HL-60 (cell line): ENCODE data around the gene SIRPB1.

Source experiments
- GABPA ChIP-seq: IDR thresholded peaks from 2 replicates; pipeline ENCODE4 v1.6.1; 2012; ENCODE audit warnings: low read depth
- POLR2AphosphoS5 ChIP-seq: IDR thresholded peaks from 2 replicates; pipeline ENCODE4 v1.6.1; 2012; ENCODE audit warnings: low read depth
- SPI1 ChIP-seq: IDR thresholded peaks from 2 replicates; pipeline ENCODE4 v1.6.1; 2012; ENCODE audit warnings: low read depth, mild to moderate bottlenecking, borderline replicate concordance
- TF ChIP-seq, protein P1 (sequence below): IDR thresholded peaks from one replicate; pipeline ENCODE4 v1.5.1; 2011; ENCODE audit warnings: low read length, control low read depth, inconsistent platforms; ENCODE audit not compliant: insufficient read depth

- TF ChIP-seq GABPA, result no peak
- TF ChIP-seq, protein P1, sequence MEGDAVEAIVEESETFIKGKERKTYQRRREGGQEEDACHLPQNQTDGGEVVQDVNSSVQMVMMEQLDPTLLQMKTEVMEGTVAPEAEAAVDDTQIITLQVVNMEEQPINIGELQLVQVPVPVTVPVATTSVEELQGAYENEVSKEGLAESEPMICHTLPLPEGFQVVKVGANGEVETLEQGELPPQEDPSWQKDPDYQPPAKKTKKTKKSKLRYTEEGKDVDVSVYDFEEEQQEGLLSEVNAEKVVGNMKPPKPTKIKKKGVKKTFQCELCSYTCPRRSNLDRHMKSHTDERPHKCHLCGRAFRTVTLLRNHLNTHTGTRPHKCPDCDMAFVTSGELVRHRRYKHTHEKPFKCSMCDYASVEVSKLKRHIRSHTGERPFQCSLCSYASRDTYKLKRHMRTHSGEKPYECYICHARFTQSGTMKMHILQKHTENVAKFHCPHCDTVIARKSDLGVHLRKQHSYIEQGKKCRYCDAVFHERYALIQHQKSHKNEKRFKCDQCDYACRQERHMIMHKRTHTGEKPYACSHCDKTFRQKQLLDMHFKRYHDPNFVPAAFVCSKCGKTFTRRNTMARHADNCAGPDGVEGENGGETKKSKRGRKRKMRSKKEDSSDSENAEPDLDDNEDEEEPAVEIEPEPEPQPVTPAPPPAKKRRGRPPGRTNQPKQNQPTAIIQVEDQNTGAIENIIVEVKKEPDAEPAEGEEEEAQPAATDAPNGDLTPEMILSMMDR, result no peak
- no peak for TF ChIP-seq POLR2AphosphoS5
- no peak for TF ChIP-seq SPI1
These were observed 1.3 kb downstream of the SIRPB1 start for GRCh38 chr20:1618479-1618878.
